Measurements from ENCODE around the gene CAMTA1.

- no peak for TF ChIP-seq CTCF (IDR thresholded peaks at IDR 0.05; ENCODE audit: insufficient read depth, low read length, poor library complexity, severe bottlenecking)
- no peak for TF ChIP-seq EZH2phosphoT487 (conservative IDR thresholded peaks at IDR 0.05; ENCODE audit: low read length)
These were observed 224.7 kb downstream of the CAMTA1 start for GRCh38 chr1:7009741-7010525.

Measured in SU-DHL-6 (cell line).